Pancreas (tissue), 10 donors: ENCODE results near the gene FARP1. TPM values are rescaled to one million over a fixed set of nuclear protein-coding genes. Genes with fewer than 3 reads are reported as not detected.

Experiments
- ATAC-seq, 4 donors: fragments of 200-7000 bp; cut with Tn5 transposase; one replicate each; pipeline versions ENCODE4 v1.8.0 to v1.9.1; 2020; ENCODE audit warnings: mild to moderate bottlenecking in 4 of 4, moderate library complexity in 4 of 4
- DNase-seq, 6 donors: peaks; one replicate each; pipeline ENCODE4 v3.0.0-alpha.2; 2020
- FAIRE-seq: peaks from 2 replicates; lab custom pipeline; 2012; peaks lifted over from hg19 to GRCh38; lab: Jason Lieb, UNC
- H3K27ac ChIP-seq, 4 donors: fragments of 200-600 bp; sonication (generic); 1 replicate in 3 of 4; 2 replicates in 1 of 4; pipeline versions ENCODE4 v1.5.0 to v1.8.0; 2020
- H3K27me3 ChIP-seq, 4 donors: fragments of 200-600 bp; one replicate each; pipeline ENCODE4 v1.8.0; 2021
- H3K36me3 ChIP-seq, 3 donors: fragments of 200-600 bp; sonication (generic) in 1 of 3; one replicate each; pipeline versions ENCODE4 v1.5.0 to v1.8.0; 2020 to 2021
- H3K4me1 ChIP-seq, 3 donors: fragments of 200-600 bp; one replicate each; pipeline ENCODE4 v1.8.0; 2021
- H3K4me3 ChIP-seq, 4 donors: fragments of 200-600 bp; sonication (generic) in 2 of 4; one replicate each; pipeline versions ENCODE4 v1.5.0 to v1.8.0; 2020 to 2021
- H3K9me3 ChIP-seq, 4 donors: fragments of 200-600 bp; one replicate each; pipeline ENCODE4 v1.8.0; 2021
- WGBS, 2 donors: extraction: QIAGEN DNeasy Blood & Tissue Kit; methylation state at CpG; one replicate each; pipeline ENCODE4 v1.1.7; 2013; 5-methylcytosine and 5-hydroxymethylcytosine counted together
- intact Hi-C, 3 donors: fragments of 100-400 bp; cut with DNase I; formaldehyde crosslinking; loops; one replicate each; pipeline versions ENCODE4 v1.11.1 to v1.14.2; 2022
- polyA plus RNA-seq, 2 donors: library from polyadenylated mRNA; stranded (reverse); fragments of 200-250 nt; gene quantifications; one replicate each; pipeline ENCODE4 v1.2.3, GENCODE V29; 2013
- total RNA-seq, 6 donors: library from RNA; stranded (reverse); fragmentation: NEBNext Ultra II Directional in 4 of 6; extraction: Animal tissue kit (Norgen Biotek cat#: 25700) in 4 of 6; gene quantifications; one replicate each; pipeline versions ENCODE4 v1.2.1 to v1.2.4, GENCODE V29; 2021 to 2023
- TF ChIP-seq, protein P1 (sequence below), 4 donors: fragments of 200-600 bp; sonication (generic) in 3 of 4; IDR thresholded peaks; one replicate each; pipeline versions ENCODE4 v1.5.0 to v1.8.0; 2021; ENCODE audit warnings: antibody characterized with exemption in 4 of 4
- donor health status: healthy with polysubstance abuse.
- donor health status: DM: no; HTN: no; CAD: no; lungs with moderate emphysema.
- donor health status: DM: no; HTN: no; CAD: no.
- donor health status: control.
- donor health status: control.
- donor health status: Bipolar disorder and iron deficiency.
- donor health status: DM: yes; HTN: yes; CAD: no.
- donor health status: DM: no; HTN: no; CAD: no.
- donor health status: DM: no; HTN: no; CAD: no.
- donor health status: DM: yes; HTN: yes; CAD: no.

Gene FARP1
- total and polyA plus RNA-seq, 8 donors, result 30.8 to 95.1 (median 56.0) TPM

GRCh38 chr13:98311200-98311548, 168.3 kb downstream of the FARP1 start:
- no peaks in the 10 kb centered on the region for H3K9me3 ChIP-seq
- peaks cover 0 to 32% (median 24%) of the 10 kb centered on the region in 3 donors for H3K4me1 ChIP-seq
- ATAC-seq, result peak in 2 of 4 donors; percentile 7 to 14
- DNase-seq, result no peak
- H3K27me3 ChIP-seq, result no peaks in the 10 kb centered on the region
- intact Hi-C loops, result no loop called here
- WGBS, 2 donors, result 11 to 13% methylated on average over 1 of the region's 1 CpG
- no peaks in the 10 kb centered on the region for H3K36me3 ChIP-seq
- TF ChIP-seq, protein P1, sequence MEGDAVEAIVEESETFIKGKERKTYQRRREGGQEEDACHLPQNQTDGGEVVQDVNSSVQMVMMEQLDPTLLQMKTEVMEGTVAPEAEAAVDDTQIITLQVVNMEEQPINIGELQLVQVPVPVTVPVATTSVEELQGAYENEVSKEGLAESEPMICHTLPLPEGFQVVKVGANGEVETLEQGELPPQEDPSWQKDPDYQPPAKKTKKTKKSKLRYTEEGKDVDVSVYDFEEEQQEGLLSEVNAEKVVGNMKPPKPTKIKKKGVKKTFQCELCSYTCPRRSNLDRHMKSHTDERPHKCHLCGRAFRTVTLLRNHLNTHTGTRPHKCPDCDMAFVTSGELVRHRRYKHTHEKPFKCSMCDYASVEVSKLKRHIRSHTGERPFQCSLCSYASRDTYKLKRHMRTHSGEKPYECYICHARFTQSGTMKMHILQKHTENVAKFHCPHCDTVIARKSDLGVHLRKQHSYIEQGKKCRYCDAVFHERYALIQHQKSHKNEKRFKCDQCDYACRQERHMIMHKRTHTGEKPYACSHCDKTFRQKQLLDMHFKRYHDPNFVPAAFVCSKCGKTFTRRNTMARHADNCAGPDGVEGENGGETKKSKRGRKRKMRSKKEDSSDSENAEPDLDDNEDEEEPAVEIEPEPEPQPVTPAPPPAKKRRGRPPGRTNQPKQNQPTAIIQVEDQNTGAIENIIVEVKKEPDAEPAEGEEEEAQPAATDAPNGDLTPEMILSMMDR (IDR thresholded peaks at IDR 0.05), result no peak
- FAIRE-seq, result no peak
- H3K27ac ChIP-seq, result peak overlapping the region in 3 of 4 donors; percentile 6 to 78 (median 73)
- no peak overlapping the region for H3K4me3 ChIP-seq

DNA sequence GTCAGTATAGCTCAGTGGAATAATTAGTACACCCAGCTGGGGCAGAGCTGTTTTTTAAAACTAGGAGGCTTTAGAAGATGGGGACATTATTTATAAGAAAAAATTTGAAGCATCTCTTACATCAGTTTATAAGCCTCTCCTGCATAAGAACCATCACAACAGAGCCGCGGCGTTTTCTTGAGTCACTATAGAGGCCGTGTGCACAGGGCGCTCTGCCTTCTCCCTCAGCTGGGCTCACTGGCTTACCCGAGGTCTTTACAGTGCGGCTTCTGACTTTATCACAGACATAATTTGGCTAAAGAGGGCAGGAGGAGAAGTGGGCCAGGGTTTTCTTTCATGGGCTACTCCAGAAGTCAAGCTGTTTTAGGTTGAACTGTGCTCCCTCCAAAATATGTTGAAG, 169.7 kb downstream of the FARP1 start:
- Histone ChIP-seq H3K9me3 (no peaks in the 10 kb centered on the region), H3K36me3 (no peaks in the 10 kb centered on the region), H3K27me3 (no peaks in the 10 kb centered on the region), H3K27ac (peak overlapping the region in 2 of 4 donors; percentile 78 to 82), H3K4me1 (peaks cover 0 to 32% (median 20%) of the 10 kb centered on the region in 3 donors), H3K4me3 (no peak overlapping the region)
- FAIRE-seq, result no peak
- WGBS, 2 donors, result 71 to 75% methylated on average over 7 of the region's 7 CpGs
- no peak for DNase-seq
- intact Hi-C loops, result no loop called here
- TF ChIP-seq, protein P1 (IDR thresholded peaks at IDR 0.05), result no peak
- no peak for ATAC-seq

DNA sequence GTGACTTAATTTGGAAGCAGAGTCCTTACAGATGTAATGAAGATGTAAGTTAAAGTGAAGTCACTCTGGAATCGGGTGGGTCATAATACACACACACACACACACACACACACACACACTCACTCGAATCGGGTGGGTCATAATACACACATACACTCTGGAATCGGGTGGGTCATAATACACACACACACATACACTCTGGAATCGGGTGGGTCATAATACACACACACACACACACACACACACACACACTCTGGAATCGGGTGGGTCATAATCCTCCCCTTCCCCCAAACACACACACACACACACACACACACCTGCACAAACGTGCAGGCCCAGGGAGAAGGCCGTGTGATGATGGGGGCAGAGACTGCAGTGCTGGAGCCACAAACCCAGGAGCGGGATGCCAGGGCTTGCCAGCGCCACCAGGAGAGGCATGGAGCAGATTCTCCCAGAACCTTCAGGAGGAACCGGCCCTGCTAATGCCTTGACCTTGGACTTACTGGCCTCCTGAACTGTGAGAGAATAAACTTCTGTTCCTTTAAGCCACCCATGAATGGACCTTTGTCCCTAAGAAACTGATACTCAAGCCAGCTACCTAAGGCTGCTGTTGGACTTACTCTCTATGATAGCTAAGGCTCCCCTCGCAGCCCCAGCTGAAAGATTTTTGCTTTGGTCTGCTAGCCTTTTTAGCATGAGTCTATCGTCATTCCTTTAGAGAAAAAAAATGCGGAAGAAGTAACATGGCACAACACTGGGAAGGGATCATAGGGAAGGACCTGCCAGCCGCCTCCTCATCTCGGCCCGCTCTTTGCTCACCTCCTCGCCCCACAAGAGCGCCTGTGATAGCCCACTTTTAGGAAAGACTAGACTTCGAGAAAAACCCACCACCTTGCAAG, 170.4 kb downstream of the FARP1 start:
- H3K4me3 ChIP-seq, result peak overlapping the region in 1 of 4 donors; percentile 22
- H3K27ac ChIP-seq, result peak overlapping the region; percentile 19 to 82 (median 53)
- H3K36me3 ChIP-seq, result no peaks in the 10 kb centered on the region
- TF ChIP-seq, protein P1 (IDR thresholded peaks at IDR 0.05), result no peak
- WGBS, 2 donors, result 30 to 38% methylated on average over 20 of the region's 20 CpGs
- ATAC-seq, result peak; percentile 69 to 85 (median 82)
- peaks cover 0 to 29% (median 16%) of the 10 kb centered on the region in 3 donors for H3K4me1 ChIP-seq
- no peak for FAIRE-seq
- H3K27me3 ChIP-seq, result no peaks in the 10 kb centered on the region
- intact Hi-C loops, result no loop called here
- H3K9me3 ChIP-seq, result no peaks in the 10 kb centered on the region
- DNase-seq, result peak; percentile 53 to 78 (median 72)

- Histone ChIP-seq H3K4me3 (peak overlapping the region in 1 of 4 donors; percentile 22), H3K4me1 (peaks cover 0 to 28% (median 13%) of the 10 kb centered on the region in 3 donors), H3K9me3 (no peaks in the 10 kb centered on the region), H3K27me3 (no peaks in the 10 kb centered on the region), H3K36me3 (no peaks in the 10 kb centered on the region), H3K27ac (peak overlapping the region; percentile 19 to 82 (median 53))
- peak; percentile 66 to 86 (median 82) for ATAC-seq
- no peak for FAIRE-seq
- DNase-seq, result peak; percentile 55 to 90 (median 75)
- intact Hi-C loops, result no loop called here
- WGBS, 2 donors, result 26 to 28% methylated on average over 6 of the region's 6 CpGs
- TF ChIP-seq, protein P1 (IDR thresholded peaks at IDR 0.05), result no peak
Measured at GRCh38 chr13:98313922-98314292, 171.0 kb downstream of the FARP1 start.

DNA sequence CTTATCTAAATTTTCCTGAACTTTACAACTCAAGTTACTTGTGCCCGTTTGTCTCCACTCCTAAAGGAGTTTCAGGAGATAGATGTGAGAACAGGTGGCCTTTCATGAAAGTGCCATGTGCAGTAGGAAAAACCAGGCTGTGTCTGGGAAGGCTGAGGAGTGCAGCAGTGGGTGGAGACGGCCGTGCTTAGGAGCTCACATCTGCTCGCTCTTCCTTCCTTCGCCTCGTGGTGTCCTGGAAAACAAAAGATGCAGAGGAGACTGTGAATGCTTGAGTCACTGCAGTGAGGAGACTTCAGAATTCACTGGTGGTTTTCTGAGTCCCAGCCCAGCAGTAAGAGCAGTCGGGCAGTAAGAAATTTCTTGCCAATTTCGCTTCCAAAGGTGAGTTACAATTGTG, 172.6 kb downstream of the FARP1 start:
- DNase-seq, result no peak
- Histone ChIP-seq H3K27ac (no peak overlapping the region), H3K9me3 (no peaks in the 10 kb centered on the region), H3K4me1 (peaks cover 0 to 24% (median 13%) of the 10 kb centered on the region in 3 donors), H3K36me3 (no peaks in the 10 kb centered on the region), H3K27me3 (no peaks in the 10 kb centered on the region), H3K4me3 (no peak overlapping the region)
- 68 to 72% methylated on average over 8 of the region's 8 CpGs for WGBS, 2 donors
- intact Hi-C loops, result no loop called here
- no peak for ATAC-seq
- TF ChIP-seq, protein P1 (IDR thresholded peaks at IDR 0.05), result no peak
- no peak for FAIRE-seq
